B cell (primary cell): ENCODE results near the gene ITPKB. TPM values are rescaled to one million over a fixed set of nuclear protein-coding genes. Genes with fewer than 3 reads are reported as not detected.

ENCODE experiments used
- ATAC-seq: fragments of 200-7000 bp; cut with Tn5 transposase; one replicate; pipeline ENCODE4 v1.10.0; 2021; ENCODE audit warnings: low read depth, mild to moderate bottlenecking, moderate number of reproducible peaks, moderate library complexity
- CTCF ChIA-PET: fragments of 350-600 bp; sonication (Branson Sonifier 250); formaldehyde crosslinking; loops from one replicate; lab custom pipeline; 2021; ENCODE audit warnings: antibody characterized with exemption, inconsistent platforms; lab: Charles Lee
- POLR2A ChIA-PET: fragments of 350-600 bp; sonication (Branson Sonifier 250); formaldehyde crosslinking; loops from one replicate; lab custom pipeline; 2021; ENCODE audit warnings: antibody characterized with exemption; lab: Charles Lee
- DNase-seq: peaks from one replicate; pipeline ENCODE4 v3.0.0; 2013
- H2AFZ ChIP-seq: 2 replicates; pipeline ENCODE4 v1.6.1; 2012; ENCODE audit warnings: mild to moderate bottlenecking, low read depth, low read length; ENCODE audit not compliant: insufficient read depth, poor library complexity, severe bottlenecking
- H3K27ac ChIP-seq, 2 donors: 1 replicate in 1 of 2; 2 replicates in 1 of 2; pipeline ENCODE4 v1.5.1; 2012 to 2013; ENCODE audit warnings: low read length in 2 of 2, mild to moderate bottlenecking in 2 of 2, moderate library complexity in 1 of 2
- H3K27me3 ChIP-seq, 4 experiments: fragments of 200-600 bp in 1 of 4; sonication (generic) in 1 of 4; replicated peaks in 1 of 4; 1 replicate in 2 of 4; 2 replicates in 2 of 4; pipeline versions ENCODE4 v1.6.1 to v1.7.0; 2013 to 2016; ENCODE audit warnings: low read length in 3 of 4, mild to moderate bottlenecking in 2 of 4, mixed read lengths in 1 of 4, moderate library complexity in 1 of 4; ENCODE audit not compliant: insufficient read depth in 4 of 4, control insufficient read depth in 3 of 4; ENCODE audit errors: control extremely low read depth in 1 of 4
- H3K36me3 ChIP-seq, 2 experiments: replicated peaks in 1 of 2; 1 replicate in 1 of 2; 2 replicates in 1 of 2; pipeline versions ENCODE4 v1.6.1 to v1.7.1; 2013; ENCODE audit warnings: low read length in 1 of 2; ENCODE audit not compliant: insufficient read depth in 2 of 2, control insufficient read depth in 1 of 2; ENCODE audit errors: control extremely low read depth in 1 of 2, extremely low read depth in 1 of 2
- H3K4me1 ChIP-seq, 2 donors: fragments of 200-600 bp in 1 of 2; sonication (generic) in 1 of 2; 1 replicate in 1 of 2; 2 replicates in 1 of 2; pipeline versions ENCODE4 v1.5.1 to v1.6.1; 2013 to 2017; ENCODE audit warnings: low read length in 2 of 2; ENCODE audit not compliant: control insufficient read depth in 2 of 2, insufficient read depth in 2 of 2
- H3K4me2 ChIP-seq: replicated peaks from 2 replicates; pipeline ENCODE3; 2012; ENCODE audit warnings: mild to moderate bottlenecking, low read depth, low read length; ENCODE audit not compliant: poor library complexity, severe bottlenecking
- H3K4me3 ChIP-seq, 5 experiments: fragments of 200-600 bp in 1 of 5; sonication (generic) in 1 of 5; 1 replicate in 3 of 5; 2 replicates in 2 of 5; pipeline versions ENCODE4 v1.5.1 to v1.7.0; 2011 to 2016; ENCODE audit warnings: low read length in 4 of 5, mild to moderate bottlenecking in 4 of 5, low read depth in 2 of 5, control low read depth in 1 of 5, moderate library complexity in 1 of 5; ENCODE audit not compliant: insufficient read depth in 1 of 5; ENCODE audit errors: control extremely low read depth in 1 of 5, extremely low read depth in 1 of 5
- H3K79me2 ChIP-seq: fragments of 200-600 bp; sonication (generic); one replicate; pipeline ENCODE4 v1.6.0; 2016; ENCODE audit warnings: low read length; ENCODE audit not compliant: control insufficient read depth, insufficient read depth
- H3K9ac ChIP-seq: fragments of 200-600 bp; sonication (generic); 2 replicates; pipeline ENCODE4 v1.6.1; 2017; ENCODE audit warnings: mild to moderate bottlenecking, low read length, moderate library complexity
- H3K9me3 ChIP-seq, 3 donors: one replicate each; pipeline versions ENCODE4 v1.6.1 to v1.7.1; 2013; ENCODE audit warnings: low read length in 2 of 3; ENCODE audit not compliant: control insufficient read depth in 2 of 3, insufficient read depth in 1 of 3; ENCODE audit errors: control extremely low read depth in 1 of 3
- H4K20me1 ChIP-seq: 2 replicates; pipeline ENCODE4 v1.6.0; 2012; ENCODE audit warnings: mild to moderate bottlenecking, low read length; ENCODE audit not compliant: insufficient read depth, control insufficient read depth, poor library complexity, severe bottlenecking
- H3K27ac Mint-ChIP-seq: one replicate; pipeline ENCODE4 v1.8.0; 2021; ENCODE audit warnings: mixed read lengths
- H3K27me3 Mint-ChIP-seq: one replicate; pipeline ENCODE4 v1.8.0; 2021; ENCODE audit warnings: mixed read lengths
- H3K4me1 Mint-ChIP-seq: one replicate; pipeline ENCODE4 v1.8.0; 2021; ENCODE audit warnings: mixed read lengths
- H3K4me3 Mint-ChIP-seq: one replicate; pipeline ENCODE4 v1.8.0; 2021; ENCODE audit warnings: mixed read lengths
- H3K9me3 Mint-ChIP-seq: one replicate; pipeline ENCODE4 v1.8.0; 2022; ENCODE audit warnings: mixed read lengths; ENCODE audit not compliant: insufficient read depth
- CTCF ChIP-seq: fragments of 200-600 bp; IDR thresholded peaks from one replicate; pipeline ENCODE4 v1.8.0; 2022; ENCODE audit warnings: antibody characterized with exemption, mild to moderate bottlenecking
- EZH2 ChIP-seq: IDR thresholded peaks from 2 replicates; pipeline ENCODE4 v1.6.1; 2012; ENCODE audit warnings: borderline replicate concordance, low read depth, mild to moderate bottlenecking, moderate library complexity, low read length; ENCODE audit not compliant: insufficient read depth, poor library complexity, severe bottlenecking
- WGBS: methylation state at CpG from one replicate; pipeline ENCODE4 v1.1.5; 2013; ENCODE audit warnings: missing lambda C conversion rate; ENCODE audit not compliant: insufficient coverage; 5-methylcytosine and 5-hydroxymethylcytosine counted together
- intact Hi-C: fragments of 100-400 bp; cut with micrococcal nuclease; formaldehyde crosslinking; loops from one replicate; pipeline ENCODE4 v1.10.0; 2022
- polyA plus RNA-seq: library from polyadenylated mRNA; depleted of rRNA; stranded (reverse); fragments of >200 nt; gene quantifications from 2 replicates; pipeline ENCODE4 v1.2.3, GENCODE V29; 2012
- total RNA-seq, 2 donors: library from RNA; stranded (reverse); fragments of 120-200 nt in 1 of 2; gene quantifications; 1 replicate in 1 of 2; 2 replicates in 1 of 2; pipeline versions ENCODE4 v1.2.3 to v1.2.4, GENCODE V29; 2013 to 2022

ITPKB gene
- total and polyA plus RNA-seq, 2 donors (not counting 1 experiment from before 2014, with no cell fraction given): 21.8 to 93.5 TPM

- Histone ChIP-seq H3K27ac (no peak overlapping the region), H3K4me1 (no peaks in the 10 kb centered on the region), H3K79me2 (no peaks in the 10 kb centered on the region), H3K4me2 (no peak overlapping the region), H3K9me3 (peaks cover 0 to 6% (median 0%) of the 10 kb centered on the region in 3 donors), H3K27me3 (peaks cover 0 to 3% (median 0%) of the 10 kb centered on the region in 4 experiments), H3K9ac (no peak overlapping the region), H4K20me1 (no peaks in the 10 kb centered on the region), H3K4me3 (no peak overlapping the region), H2AFZ (no peak overlapping the region), H3K36me3 (no peaks in the 10 kb centered on the region)
- Mint-ChIP-seq H3K27me3 (peaks cover 8% of the 10 kb centered on the region), H3K27ac (no peak overlapping the region), H3K9me3 (no peaks in the 10 kb centered on the region), H3K4me3 (no peak overlapping the region), H3K4me1 (peaks cover 2% of the 10 kb centered on the region)
- ATAC-seq: no peak
- ChIA-PET CTCF (interaction anchor here (0.9 kb wide), 1 partner anchor 12 kb away, joined by 3 read pairs; no protein-coding TSS in a partner anchor), POLR2A (no interaction called here)
- WGBS: 94% methylated on average over 15 of the region's 16 CpGs
- intact Hi-C loops: no loop called here
- TF ChIP-seq CTCF (no peak), EZH2 (no peak)
- no peak for DNase-seq
These were observed 142.4 kb downstream of the ITPKB start for GRCh38 chr1:226596531-226597165.

GRCh38 chr1:226593541-226593940 lies 145.5 kb downstream of the ITPKB start:
- WGBS: 90% methylated on average over 8 of the region's 8 CpGs
- peaks cover 13% of the 10 kb centered on the region for H3K27me3 Mint-ChIP-seq
- POLR2A ChIA-PET: no interaction called here

More at GRCh38 chr1:226593541-226593940, 145.5 kb downstream of the ITPKB start:
- DNase-seq (no peak), ATAC-seq (no peak)
- H3K27ac ChIP-seq: no peak overlapping the region
- no peak overlapping the region for H2AFZ ChIP-seq
- H3K27me3 ChIP-seq: peaks cover 0 to 3% (median 0%) of the 10 kb centered on the region in 4 experiments
- Mint-ChIP-seq H3K4me1 (peaks cover 2% of the 10 kb centered on the region), H3K4me3 (no peak overlapping the region), H3K9me3 (no peaks in the 10 kb centered on the region), H3K27ac (no peak overlapping the region)
- H3K4me2 ChIP-seq: no peak overlapping the region
- H3K9me3 ChIP-seq: peaks cover 0 to 6% (median 0%) of the 10 kb centered on the region in 3 donors
- no peak for TF ChIP-seq EZH2
- TF ChIP-seq CTCF: no peak
- H3K9ac ChIP-seq: no peak overlapping the region
- intact Hi-C loops: no loop called here
- H3K4me3 ChIP-seq: no peak overlapping the region
- no peaks in the 10 kb centered on the region for H3K36me3 ChIP-seq
- CTCF ChIA-PET: no interaction called here
- H3K4me1 ChIP-seq: no peaks in the 10 kb centered on the region
- no peaks in the 10 kb centered on the region for H3K79me2 ChIP-seq
- H4K20me1 ChIP-seq: no peaks in the 10 kb centered on the region
